22Rv1 (cell line): ENCODE measurements around the gene BOK.

ENCODE experiments used
- H3K27ac ChIP-seq: fragments of 450-650 bp; 2 replicates; pipeline ENCODE4 v1.5.1; 2017
- CTCF ChIP-seq: fragments of 450-650 bp; IDR thresholded peaks from 2 replicates; pipeline ENCODE4 v1.5.1; 2017; ENCODE audit warnings: mild to moderate bottlenecking
- ZFX ChIP-seq: fragments of 450-650 bp; IDR thresholded peaks from 2 replicates; pipeline ENCODE4 v1.6.1; 2017; ENCODE audit warnings: antibody characterized with exemption, borderline replicate concordance

Gene BOK

DNA sequence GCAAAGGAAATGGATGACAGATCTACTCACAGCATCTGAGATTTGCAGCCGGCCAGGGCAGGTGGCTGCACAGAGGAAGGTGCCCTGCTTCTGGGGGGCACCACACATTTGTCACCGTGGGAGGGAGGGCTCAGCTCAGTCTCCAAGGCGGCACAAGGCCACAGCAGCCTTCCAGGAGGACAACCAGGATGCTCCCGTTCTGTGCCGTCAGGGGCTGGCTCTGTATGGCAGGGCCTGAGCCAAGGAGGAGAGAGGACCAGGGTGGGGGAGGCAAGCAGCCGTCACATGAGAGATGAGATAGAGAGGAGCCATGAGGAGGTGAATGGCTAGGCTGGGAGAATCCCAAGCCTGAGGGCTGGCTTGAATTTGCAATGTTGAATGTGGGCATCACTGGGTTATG is 4.6 kb upstream of the BOK start:
- no peak overlapping the region for H3K27ac ChIP-seq
- TF ChIP-seq CTCF (no peak), ZFX (no peak)

DNA sequence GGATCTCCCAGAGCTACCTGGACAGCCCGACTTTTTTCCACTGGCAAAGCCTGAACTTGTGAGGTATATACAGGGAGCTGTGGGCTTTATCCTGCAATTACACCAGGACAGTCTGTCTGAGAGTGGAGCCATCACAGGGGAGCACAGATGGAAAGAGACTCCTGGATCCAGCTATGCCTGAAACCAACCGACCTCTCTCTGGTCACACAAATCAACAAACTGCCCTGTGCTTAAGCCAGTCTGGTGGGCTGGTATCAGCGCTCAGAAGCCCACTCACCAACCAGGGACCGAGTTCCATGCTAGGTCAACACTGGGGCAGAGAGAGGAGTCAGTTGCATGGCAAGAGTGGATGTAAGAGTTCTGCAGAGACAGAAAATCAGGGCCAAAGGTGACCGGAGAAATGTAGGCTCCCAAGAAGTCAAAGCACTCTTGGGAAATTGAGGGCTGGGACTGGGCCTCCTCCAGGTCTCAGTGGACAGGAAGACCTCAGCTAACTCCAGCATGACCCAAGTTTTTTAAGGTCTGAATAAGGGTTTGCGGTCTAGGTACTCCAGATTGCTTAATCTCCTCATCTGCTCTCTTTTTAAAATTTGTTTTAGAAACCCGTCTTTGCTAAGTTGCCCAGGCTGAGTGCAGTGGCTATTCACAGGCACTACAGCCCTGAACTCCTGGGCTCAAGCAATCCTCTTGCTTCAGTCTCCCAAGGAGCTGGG is 3.8 kb upstream of the BOK start:
- H3K27ac ChIP-seq = no peak overlapping the region
- no peak for TF ChIP-seq ZFX
- no peak for TF ChIP-seq CTCF

- H3K27ac ChIP-seq = no peak overlapping the region
- TF ChIP-seq ZFX (no peak), CTCF (no peak)
Observed at GRCh38 chr2:241555711-241556110, 2.8 kb upstream of the BOK start.

DNA sequence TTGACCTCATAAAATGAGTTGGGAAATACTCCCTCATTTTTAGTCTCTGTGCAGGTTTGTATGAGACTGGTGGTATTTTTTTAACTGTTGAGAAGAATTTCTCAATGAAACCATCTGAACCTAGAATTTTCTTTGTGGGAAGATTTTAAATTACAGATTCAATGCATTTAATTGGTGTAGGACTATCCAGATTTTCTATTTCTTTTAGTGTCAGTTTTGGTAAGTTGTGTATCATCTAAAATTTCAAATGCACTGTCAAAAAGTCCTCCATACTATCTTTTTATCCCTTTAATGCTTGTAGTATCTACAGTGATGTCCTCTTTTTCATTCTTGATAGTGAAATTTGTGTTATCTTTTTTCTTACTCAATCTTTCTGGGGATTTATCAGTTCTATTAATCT is 1.8 kb upstream of the BOK start:
- TF ChIP-seq CTCF = no peak
- TF ChIP-seq ZFX = no peak
- H3K27ac ChIP-seq = no peak overlapping the region

DNA sequence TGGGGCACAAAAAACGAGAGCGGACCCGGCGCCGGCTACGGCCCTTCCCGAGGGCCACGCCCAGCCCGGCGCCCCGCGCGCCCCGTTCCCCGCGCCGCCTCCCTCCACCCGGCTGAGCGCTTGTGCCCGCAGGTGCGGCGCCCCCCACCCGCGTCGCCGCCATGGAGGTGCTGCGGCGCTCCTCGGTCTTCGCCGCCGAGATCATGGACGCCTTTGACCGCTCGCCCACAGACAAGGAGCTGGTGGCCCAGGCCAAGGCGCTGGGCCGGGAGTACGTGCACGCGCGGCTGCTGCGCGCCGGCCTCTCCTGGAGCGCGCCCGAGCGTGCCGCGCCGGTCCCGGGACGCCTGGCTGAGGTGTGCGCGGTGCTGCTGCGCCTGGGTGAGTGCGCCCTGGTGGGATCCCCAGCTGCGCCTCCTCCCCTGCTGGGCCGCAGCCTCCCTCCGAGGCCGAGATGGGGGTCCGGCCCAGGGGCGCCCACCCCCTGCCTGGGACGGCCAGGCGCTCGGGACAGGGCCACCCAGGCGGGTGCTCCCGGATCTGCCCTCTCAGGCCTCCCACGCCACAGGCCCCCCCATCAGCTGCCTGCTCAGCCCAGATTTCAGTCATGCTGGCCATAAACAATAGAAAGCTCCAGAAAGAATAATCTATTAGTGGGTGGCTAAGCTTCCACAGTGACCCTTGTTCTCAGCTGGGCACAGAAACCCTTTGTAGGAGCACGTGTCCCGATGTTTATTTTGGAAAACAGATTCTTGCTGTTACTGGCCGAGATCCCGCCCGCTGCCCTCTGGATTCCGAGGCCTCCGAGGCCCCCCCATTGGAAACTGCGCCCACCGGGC is 997 bp downstream of the BOK start:
- TF ChIP-seq CTCF (no peak), ZFX (no peak)
- H3K27ac ChIP-seq = peak overlapping the region; percentile 55

- TF ChIP-seq ZFX (no peak), CTCF (no peak)
- no peak overlapping the region; the same call in 1 of the 2 replicates for H3K27ac ChIP-seq
Observed at GRCh38 chr2:241560162-241560882, 1.8 kb downstream of the BOK start.
